ENCODE results near the gene RSKR. TPM values are rescaled to one million over a fixed set of nuclear protein-coding genes. Genes with fewer than 3 reads are reported as not detected.

RSKR gene
- total and polyA plus RNA-seq, 9 of the 15 experiments (the other 6 are each of a cell fraction or from before 2014, with no cell fraction given): 1.4 to 42.3 (median 16.2) TPM

DNA sequence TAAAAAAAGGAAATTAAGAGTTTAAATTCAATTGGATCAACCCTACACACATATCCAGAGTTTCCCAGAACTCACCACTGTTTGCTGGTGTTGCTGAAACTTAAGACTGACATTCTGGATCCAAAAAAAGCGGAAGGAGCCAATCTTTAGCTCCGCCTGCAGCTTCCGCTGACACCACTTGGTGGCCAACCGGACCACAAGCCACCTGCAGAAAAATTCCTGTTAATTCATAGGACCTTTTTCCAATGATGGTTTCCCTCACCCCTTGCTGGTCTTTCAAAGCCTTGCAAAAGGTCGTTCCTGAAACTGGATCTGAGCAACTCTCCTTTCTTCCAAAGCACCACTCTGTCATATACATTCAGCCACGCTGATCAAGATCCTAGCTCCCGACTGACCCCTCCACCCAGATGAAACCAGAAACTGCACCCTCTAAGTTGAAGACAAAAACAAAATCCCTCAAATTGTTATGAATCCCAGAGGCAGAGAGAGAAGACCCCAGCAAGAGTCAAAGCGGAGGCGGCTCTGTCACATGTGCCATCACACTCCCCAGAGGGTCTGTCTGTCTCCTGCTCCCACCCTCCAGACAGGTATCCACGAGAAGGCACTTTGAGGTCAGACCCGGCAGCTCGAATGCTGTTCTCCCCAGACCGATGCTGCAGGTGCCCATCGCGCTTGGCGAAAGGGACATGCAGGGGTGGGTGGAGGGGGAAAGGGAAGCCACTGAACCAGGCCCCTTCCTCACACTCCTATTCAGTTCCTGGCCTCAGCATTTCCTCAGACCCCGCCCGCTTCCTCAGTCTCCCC, 30.2 kb upstream of the RSKR start (continued):
- TF ChIP-seq, protein P1, sequence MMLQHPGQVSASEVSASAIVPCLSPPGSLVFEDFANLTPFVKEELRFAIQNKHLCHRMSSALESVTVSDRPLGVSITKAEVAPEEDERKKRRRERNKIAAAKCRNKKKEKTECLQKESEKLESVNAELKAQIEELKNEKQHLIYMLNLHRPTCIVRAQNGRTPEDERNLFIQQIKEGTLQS (IDR thresholded peaks at IDR 0.05): no peak
- TF ChIP-seq, protein P1 (CRISPR knock-in tag; conservative IDR thresholded peaks at IDR 0.05): peak; percentile 13; the same call in 1 of the 2 replicates
- TF ChIP-seq, protein P2, sequence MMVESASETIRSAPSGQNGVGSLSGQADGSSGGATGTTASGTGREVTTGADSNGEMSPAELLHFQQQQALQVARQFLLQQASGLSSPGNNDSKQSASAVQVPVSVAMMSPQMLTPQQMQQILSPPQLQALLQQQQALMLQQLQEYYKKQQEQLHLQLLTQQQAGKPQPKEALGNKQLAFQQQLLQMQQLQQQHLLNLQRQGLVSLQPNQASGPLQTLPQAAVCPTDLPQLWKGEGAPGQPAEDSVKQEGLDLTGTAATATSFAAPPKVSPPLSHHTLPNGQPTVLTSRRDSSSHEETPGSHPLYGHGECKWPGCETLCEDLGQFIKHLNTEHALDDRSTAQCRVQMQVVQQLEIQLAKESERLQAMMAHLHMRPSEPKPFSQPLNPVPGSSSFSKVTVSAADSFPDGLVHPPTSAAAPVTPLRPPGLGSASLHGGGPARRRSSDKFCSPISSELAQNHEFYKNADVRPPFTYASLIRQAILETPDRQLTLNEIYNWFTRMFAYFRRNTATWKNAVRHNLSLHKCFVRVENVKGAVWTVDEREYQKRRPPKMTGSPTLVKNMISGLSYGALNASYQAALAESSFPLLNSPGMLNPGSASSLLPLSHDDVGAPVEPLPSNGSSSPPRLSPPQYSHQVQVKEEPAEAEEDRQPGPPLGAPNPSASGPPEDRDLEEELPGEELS (CRISPR knock-in tag; IDR thresholded peaks at IDR 0.05; ENCODE audit: borderline replicate concordance): no peak
- TF ChIP-seq XRCC3 (IDR thresholded peaks at IDR 0.05) (no peak), PHF20 (IDR thresholded peaks at IDR 0.05; ENCODE audit: partially characterized antibody) (no peak), ILF3 (IDR thresholded peaks at IDR 0.05; ENCODE audit: borderline replicate concordance) (0 out of 2 replicates have a peak, but pooled peaks have one; percentile 10), ATF1 (CRISPR knock-in tag; IDR thresholded peaks at IDR 0.05) (no peak), ATF1 (tag; IDR thresholded peaks at IDR 0.05) (peak; percentile 37; the same call in 1 of the 2 replicates), NRF1 (conservative IDR thresholded peaks at IDR 0.05 in 1 of 2, IDR thresholded peaks at IDR 0.05 in 1 of 2) (no peak; a peak in 1 of 4 replicates), PTBP1 (IDR thresholded peaks at IDR 0.05; ENCODE audit: low read depth, low read length) (no peak), ZNF717 (CRISPR knock-in tag; IDR thresholded peaks at IDR 0.05) (no peak), ZNF561 (CRISPR knock-in tag; conservative IDR thresholded peaks at IDR 0.05) (no peak), SMC3 (conservative IDR thresholded peaks at IDR 0.05; ENCODE audit: insufficient read depth, low read depth, low read length) (0 out of 2 replicates have a peak, but pooled peaks have one; percentile 37), ZNF584 (CRISPR knock-in tag; IDR thresholded peaks at IDR 0.05; ENCODE audit: low read depth) (no peak), CBX1 (IDR thresholded peaks at IDR 0.05; ENCODE audit: low read depth) (no peak), TFAM (CRISPR knock-in tag; conservative IDR thresholded peaks at IDR 0.05) (no peak)
- TF ChIP-seq, protein P3, sequence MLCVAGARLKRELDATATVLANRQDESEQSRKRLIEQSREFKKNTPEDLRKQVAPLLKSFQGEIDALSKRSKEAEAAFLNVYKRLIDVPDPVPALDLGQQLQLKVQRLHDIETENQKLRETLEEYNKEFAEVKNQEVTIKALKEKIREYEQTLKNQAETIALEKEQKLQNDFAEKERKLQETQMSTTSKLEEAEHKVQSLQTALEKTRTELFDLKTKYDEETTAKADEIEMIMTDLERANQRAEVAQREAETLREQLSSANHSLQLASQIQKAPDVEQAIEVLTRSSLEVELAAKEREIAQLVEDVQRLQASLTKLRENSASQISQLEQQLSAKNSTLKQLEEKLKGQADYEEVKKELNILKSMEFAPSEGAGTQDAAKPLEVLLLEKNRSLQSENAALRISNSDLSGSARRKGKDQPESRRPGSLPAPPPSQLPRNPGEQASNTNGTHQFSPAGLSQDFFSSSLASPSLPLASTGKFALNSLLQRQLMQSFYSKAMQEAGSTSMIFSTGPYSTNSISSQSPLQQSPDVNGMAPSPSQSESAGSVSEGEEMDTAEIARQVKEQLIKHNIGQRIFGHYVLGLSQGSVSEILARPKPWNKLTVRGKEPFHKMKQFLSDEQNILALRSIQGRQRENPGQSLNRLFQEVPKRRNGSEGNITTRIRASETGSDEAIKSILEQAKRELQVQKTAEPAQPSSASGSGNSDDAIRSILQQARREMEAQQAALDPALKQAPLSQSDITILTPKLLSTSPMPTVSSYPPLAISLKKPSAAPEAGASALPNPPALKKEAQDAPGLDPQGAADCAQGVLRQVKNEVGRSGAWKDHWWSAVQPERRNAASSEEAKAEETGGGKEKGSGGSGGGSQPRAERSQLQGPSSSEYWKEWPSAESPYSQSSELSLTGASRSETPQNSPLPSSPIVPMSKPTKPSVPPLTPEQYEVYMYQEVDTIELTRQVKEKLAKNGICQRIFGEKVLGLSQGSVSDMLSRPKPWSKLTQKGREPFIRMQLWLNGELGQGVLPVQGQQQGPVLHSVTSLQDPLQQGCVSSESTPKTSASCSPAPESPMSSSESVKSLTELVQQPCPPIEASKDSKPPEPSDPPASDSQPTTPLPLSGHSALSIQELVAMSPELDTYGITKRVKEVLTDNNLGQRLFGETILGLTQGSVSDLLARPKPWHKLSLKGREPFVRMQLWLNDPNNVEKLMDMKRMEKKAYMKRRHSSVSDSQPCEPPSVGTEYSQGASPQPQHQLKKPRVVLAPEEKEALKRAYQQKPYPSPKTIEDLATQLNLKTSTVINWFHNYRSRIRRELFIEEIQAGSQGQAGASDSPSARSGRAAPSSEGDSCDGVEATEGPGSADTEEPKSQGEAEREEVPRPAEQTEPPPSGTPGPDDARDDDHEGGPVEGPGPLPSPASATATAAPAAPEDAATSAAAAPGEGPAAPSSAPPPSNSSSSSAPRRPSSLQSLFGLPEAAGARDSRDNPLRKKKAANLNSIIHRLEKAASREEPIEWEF (CRISPR knock-in tag; IDR thresholded peaks at IDR 0.05): no peak
- TF ChIP-seq, protein P4, sequence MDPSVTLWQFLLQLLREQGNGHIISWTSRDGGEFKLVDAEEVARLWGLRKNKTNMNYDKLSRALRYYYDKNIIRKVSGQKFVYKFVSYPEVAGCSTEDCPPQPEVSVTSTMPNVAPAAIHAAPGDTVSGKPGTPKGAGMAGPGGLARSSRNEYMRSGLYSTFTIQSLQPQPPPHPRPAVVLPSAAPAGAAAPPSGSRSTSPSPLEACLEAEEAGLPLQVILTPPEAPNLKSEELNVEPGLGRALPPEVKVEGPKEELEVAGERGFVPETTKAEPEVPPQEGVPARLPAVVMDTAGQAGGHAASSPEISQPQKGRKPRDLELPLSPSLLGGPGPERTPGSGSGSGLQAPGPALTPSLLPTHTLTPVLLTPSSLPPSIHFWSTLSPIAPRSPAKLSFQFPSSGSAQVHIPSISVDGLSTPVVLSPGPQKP (CRISPR knock-in tag; IDR thresholded peaks at IDR 0.05): no peak

Data from K562 (cell line).